Measurements from ENCODE around the gene LTBP4.
"Not testable (repeated sequence)": the region's sequence is repeated elsewhere in the genome, so short reads cannot be mapped to it uniquely, and the experiment has no call there.

LTBP4 gene

GRCh38 chr19:40627486-40628279 lies 26.5 kb downstream of the LTBP4 start:
- DNase-seq (ENCODE audit: low read depth in 3 of 3), result no peak

GRCh38 chr19:40629346-40629745 lies 28.2 kb downstream of the LTBP4 start:
- no peak for DNase-seq (ENCODE audit: low read depth in 3 of 3)

GRCh38 chr19:40630571-40631160 lies 29.5 kb downstream of the LTBP4 start:
- DNase-seq (ENCODE audit: low read depth in 3 of 3), result no peak

- no peak for DNase-seq (ENCODE audit: low read depth in 3 of 3)
These were observed 31.3 kb downstream of the LTBP4 start for GRCh38 chr19:40632311-40633036.

GRCh38 chr19:40633207-40633606 lies 32.0 kb downstream of the LTBP4 start:
- no peak for DNase-seq (ENCODE audit: low read depth in 3 of 3)

- no peak for DNase-seq (ENCODE audit: low read depth in 3 of 3)
These were observed 37.2 kb downstream of the LTBP4 start for GRCh38 chr19:40638327-40638726.

GRCh38 chr19:40639638-40639982 lies 38.4 kb downstream of the LTBP4 start:
- DNase-seq (ENCODE audit: low read depth in 3 of 3), result no peak

DNA sequence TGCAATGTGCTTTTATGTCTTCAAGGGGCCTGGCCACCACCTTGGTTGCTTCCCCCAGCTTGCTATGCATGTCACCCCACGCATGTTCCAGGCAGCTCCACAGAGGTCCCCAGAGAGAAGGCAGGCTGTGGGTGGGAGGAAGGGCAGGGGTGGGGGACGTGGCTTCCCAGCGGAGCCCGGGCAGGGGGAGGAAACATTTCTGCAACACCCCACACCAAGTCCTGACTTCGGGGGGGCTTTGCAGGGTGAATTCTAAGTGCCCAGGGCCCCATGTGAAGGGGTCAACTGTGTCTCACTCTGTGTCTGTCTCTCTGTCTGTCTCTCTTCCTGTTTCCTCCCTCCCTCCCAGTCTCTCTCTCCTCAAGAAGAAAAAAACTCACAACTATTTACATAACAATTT lies 39.6 kb downstream of the LTBP4 start:
- DNase-seq (ENCODE audit: low read depth in 3 of 3), result no peak

DNA sequence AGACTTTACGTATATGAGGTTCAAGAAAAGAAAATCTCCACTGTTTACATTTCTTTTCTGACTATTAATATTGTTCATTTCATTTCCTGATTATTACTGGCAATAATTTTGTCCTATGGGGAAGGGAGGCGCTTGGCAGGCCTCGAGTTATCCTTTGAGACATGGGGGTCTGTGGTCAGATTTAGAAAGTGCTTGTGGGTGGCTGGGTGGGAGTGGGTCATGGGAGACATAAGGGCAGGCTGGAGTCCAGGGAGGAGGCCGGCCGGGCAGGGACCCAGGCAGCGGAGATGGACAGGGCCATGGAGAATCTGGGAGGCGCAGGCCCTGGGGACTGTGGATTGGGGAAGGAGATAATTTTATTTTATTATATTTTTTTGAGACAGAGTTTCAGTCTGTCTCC lies 40.1 kb downstream of the LTBP4 start:
- DNase-seq (ENCODE audit: low read depth in 3 of 3), result no peak

GRCh38 chr19:40642051-40642706 lies 41.0 kb downstream of the LTBP4 start:
- DNase-seq (ENCODE audit: low read depth in 3 of 3), result no peak

DNA sequence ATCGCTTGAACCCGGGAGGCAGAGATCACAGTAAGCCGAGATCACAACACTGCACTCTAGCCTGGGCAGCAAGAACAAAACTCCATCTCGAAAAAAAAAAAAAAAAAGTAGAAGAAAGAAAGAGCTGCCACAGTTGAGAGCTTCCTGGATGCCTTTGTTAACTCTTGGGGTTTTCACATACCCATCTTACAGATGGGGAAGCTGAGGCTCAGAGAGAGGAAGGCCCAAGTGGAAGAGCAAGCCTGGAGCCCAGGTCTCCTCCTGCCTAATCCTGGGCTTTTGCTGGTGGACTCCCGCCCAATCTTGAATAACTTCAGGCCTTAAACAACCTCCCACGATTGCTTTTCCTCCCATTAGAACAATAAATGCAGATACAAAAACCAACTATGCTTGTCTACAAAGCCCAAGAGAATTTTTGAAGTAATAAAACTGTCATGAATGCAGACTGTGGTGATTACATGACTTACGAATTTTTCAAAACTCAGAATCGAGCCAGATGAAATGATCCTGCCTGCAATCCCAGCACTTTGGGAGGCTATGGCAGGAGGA lies 41.7 kb downstream of the LTBP4 start:
- DNase-seq (ENCODE audit: low read depth in 3 of 3), result no peak

- DNase-seq (ENCODE audit: low read depth in 3 of 3), result no peak
These were observed 45.6 kb downstream of the LTBP4 start for GRCh38 chr19:40646743-40647254.

DNA sequence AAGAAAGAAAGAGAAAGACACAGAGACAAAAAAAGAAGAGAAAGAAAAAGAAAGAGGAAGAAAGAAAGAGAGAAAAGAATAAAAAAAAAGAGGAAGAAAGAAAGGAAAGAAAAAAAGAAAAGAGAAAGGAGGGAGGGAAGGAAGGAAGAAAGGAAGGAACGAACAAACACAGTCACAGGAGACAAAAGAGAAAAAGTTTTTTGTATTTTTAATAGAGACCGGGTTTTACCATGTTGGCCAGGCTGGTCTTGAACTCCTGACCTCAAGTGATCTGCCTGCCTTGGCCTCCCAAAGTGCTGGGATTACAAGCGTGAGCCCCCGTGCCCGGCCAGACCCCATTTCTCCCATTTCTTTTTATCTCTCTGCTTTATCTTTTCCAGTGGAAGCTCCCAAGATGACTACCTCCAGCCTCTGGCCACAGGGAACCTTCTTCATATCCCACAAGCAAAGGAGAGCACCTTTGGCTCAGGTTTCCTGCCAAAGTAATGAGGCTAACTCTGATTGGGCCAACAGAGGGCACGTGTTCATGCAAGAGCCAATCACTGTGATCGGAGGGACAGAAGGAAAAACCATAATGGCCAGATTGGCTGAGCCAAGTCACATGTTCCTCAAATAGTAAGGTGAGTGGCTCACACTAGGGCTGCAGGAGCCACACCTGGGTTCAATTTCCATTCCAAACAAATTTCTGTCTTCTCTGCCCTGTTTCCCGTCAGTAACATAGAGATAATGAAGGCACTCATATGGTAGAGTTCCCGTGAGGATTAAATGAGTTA lies 48.9 kb downstream of the LTBP4 start:
- DNase-seq (ENCODE audit: low read depth in 3 of 3), result not testable (repeated sequence)

- no peak for DNase-seq (ENCODE audit: low read depth in 3 of 3)
These were observed 49.7 kb downstream of the LTBP4 start for GRCh38 chr19:40650749-40651305.

DNA sequence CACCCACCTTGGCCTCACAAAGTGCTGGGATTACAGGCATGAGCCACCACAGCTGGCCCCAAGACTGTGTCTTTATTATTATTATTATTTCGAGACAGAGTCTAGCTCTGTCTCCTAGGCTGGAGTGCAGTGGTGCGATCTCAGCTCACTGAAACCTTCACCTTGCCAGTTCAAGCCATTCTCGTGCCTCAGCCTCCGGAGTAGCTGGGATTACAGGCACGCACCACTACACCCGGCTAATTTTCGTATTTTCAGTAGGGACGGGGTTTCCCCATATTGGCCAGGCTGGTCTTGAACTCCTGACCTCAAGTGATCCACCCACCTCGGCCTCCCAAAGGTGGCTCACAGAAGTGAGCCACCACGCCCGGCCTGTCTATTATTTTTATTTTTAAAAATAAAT lies 51.1 kb downstream of the LTBP4 start:
- not testable (repeated sequence) for DNase-seq (ENCODE audit: low read depth in 3 of 3)

- not testable (repeated sequence) for DNase-seq (ENCODE audit: low read depth in 3 of 3)
These were observed 54.5 kb downstream of the LTBP4 start for GRCh38 chr19:40655684-40656083.

DNA sequence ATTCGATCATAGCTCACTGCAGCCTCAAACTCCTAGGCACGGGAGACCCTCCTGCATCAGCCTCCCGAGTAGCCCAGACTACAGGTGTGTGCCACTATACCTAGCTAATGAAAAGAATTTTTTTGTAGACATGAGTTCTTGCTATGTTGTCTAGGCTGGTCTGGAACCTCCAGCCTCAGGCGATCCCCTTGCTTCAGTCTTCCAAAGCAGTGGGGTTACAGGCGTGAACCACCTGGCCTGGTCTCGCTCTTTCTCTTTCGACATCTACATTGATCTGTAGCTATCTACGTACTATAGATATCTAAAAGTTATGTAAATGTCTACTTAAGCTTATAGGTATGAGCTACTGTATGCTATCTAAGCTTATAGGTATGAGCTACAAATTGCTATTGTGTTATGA lies 56.9 kb downstream of the LTBP4 start:
- no peak for DNase-seq (ENCODE audit: low read depth in 3 of 3)

- no peak for DNase-seq (ENCODE audit: low read depth in 3 of 3)
These were observed 57.9 kb downstream of the LTBP4 start for GRCh38 chr19:40659116-40659515.

GRCh38 chr19:40659566-40659965 lies 58.4 kb downstream of the LTBP4 start:
- DNase-seq (ENCODE audit: low read depth in 3 of 3), result no peak

DNA sequence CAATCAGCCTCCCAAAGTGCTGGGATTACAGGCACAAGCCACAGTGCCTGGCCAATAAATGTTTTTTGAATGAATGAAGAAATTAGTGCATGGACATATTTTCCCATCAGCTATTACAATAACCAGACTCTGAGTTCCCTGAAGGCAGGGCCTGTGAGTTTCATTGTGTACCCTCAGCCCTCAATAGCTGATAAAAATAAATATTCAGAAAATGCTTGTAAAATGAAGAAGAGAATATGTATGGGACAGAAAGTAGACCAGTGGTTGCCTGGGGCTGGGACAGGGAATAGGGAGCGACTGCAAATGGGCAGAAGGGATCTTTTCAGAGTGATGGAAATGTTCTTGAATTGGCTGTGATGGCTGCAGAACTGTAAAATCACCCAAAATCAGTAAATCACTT lies 60.4 kb downstream of the LTBP4 start:
- no peak for DNase-seq (ENCODE audit: low read depth in 3 of 3)
